ENCODE measurements around the gene GYPC. TPM values are rescaled to one million over a fixed set of nuclear protein-coding genes. Genes with fewer than 3 reads are reported as not detected.

The GYPC gene
- total RNA-seq, 1 experiment from 2014 or later: 60.9 TPM

DNA sequence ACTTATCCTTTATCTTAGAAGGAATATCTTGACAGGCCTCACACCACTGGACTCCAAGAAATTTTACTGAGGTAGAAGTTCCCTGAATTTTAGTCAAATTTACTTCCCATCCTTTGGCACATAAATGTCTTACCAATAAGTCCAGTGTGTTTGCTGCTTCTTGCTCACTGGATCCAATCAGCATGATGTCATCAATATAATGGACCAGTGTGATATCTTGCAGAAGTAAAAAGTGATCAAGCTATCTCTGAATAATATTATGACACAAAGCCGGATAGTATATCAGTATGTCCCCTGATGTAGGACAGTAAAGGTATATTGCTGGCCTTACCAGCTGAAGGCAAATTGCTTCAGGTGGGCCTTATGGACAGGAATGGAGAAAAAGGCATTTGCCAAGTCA lies 6.9 kb upstream of the GYPC start:
- DNase-seq (ENCODE audit: low read depth): no peak

DNA sequence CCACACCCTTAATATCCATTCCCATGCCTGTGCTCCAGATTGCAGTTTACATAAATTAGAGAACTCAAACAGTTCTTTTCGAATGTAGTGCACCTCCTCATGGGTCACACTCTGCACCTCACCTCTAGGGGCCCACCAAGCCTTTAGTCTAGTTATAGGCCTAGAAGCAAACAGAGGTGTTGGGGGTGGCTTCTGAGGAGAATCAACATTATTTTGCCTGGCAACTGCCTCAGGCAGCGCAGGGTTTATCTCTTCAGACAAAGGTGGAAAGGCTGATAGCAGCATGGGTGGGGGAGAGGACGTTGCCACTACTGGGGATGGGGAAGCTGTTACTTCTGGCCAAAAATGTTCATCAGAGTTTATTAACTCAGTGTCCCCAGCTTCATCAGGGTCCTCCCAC lies 5.0 kb upstream of the GYPC start:
- DNase-seq (ENCODE audit: low read depth): no peak

DNA sequence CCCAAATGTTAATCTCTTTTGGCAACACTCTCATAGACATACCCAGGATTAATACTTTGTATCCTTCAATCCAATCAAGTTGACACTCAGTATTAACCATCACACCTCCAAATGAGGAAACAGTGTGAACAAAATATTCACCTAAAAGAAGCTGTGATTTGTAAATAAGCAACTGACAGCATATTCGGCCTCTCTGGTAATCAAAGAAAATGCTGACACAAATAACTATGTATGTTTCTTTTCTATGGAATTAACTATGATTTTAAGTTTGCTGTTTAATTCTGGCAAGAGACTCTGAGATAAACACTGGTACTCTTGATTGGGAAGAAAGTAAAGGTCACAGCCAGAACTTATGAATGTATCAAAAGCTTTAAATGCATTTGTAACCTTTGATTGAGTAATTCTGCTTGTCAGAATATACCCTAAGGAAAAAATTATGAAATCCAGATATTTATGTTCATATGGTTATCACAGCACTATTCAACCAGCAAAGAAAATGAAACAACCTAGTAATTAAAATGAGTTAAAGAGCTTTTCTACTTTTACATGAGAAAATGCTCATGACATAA lies 3.6 kb upstream of the GYPC start:
- no peak for DNase-seq (ENCODE audit: low read depth)

DNA sequence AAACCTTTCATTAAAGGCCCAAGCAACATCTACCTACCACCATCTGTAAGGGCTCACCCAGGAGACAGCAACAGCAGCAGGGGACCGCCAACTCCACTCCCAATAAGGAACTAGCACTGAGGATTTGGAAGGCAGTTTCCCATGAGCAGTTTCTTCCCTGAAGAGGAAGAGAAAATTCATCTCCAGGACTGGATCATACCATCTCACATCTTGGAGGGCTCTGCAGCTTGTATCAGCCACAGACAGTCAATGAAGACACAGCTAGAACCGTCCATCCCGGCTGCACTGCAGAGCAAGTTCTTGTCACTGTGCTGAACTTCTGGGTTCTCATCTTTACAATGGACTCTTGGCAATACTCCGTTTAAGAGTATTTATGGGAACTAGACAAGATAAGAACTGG lies 2.8 kb upstream of the GYPC start:
- DNase-seq (ENCODE audit: low read depth): no peak

DNA sequence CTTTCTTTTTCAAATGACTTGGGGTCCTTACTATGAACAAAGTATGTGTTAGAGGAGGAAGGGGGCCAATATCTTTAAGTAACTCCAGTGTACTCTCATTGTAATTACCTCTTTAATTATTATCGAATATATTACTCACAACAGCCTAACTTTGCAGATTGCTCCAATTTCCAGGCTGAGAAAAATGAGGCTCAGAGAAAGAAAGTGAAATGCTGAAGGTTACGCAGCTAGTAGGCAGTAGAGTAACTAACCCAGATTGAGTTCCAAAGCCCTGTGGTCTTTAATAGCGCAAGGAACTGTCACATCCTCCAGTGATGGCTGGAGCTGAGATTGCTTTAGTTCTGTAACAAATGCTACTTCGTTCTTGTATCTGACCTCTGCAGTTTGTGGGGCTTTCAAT lies 2.2 kb upstream of the GYPC start:
- DNase-seq (ENCODE audit: low read depth): no peak

DNA sequence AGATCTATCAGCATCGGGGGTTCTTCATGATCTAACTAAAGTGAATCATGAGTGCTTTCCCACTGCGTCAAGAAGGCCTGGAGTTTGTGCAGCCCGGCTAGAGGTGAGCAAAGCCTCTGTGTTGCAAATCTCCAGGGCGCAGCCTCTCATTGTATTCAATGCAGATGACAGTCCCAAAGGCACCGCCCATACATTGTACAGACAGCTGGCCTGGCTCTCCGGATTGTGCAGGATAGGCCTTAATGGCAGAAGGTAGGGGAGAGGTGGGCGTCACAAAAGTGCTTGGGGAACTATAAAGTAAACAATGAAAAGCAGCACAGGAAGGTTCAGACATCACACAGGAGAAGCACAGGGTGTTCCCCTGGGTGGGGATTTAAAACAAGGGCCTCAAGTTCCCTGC lies 907 bp upstream of the GYPC start:
- no peak for DNase-seq (ENCODE audit: low read depth)

DNA sequence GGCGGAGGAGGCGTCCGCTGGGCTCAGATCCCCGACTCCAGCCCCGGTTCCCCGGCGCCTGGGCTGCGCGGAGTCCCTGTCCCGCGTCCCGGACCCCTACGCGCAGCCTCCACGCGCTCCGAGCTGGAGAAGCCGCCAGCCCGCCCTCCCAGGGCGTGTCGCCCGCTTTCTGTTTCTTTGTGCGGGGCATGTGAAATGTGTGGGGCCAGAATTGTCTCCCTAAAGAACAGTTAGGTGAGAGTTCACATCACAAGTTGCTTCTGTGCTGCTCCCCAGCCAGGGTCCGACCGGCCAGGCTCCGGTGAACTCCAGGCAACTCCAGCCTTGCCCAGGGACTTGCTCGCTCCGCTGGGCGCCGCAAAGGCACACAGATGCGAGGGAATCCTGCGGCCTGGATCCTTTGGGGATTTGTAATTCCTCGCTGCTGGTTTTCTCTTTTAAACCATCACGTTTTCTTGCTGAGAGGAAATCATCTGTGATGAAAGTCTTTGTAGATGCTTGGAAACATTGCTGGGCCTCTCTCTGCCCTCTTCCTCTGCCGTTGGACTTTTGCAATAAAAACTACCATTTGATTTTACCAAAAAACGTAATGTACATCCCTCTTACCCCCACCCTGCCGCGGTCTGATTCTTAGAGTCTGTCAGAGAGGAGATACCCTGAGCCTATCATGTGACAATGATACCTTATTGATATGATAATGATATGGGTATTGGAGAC lies 631 bp downstream of the GYPC start:
- peak; percentile 44 for DNase-seq (ENCODE audit: low read depth)

DNA sequence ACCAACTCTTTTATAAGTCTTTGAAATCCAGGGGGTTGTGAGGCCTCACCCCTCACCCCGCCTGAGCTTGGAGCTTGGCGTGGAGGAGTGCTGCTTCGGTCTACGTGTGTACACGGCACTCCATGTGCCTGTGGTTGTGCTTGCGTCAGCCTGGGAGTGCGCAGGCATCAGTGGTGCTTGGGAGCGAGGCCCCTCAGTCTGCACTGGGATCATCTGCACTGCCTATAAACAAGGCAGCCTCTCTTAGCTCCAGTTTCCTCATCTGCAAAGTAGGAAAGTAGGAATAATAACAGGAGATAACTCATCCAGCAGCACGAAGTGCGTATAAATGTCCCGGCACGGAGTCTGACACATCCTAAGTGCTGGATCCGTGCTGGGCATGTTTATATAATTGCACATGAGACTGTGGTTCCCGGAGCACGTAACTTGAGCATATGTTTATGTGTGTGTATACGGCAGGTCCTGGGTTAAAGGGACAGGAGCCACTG lies 1.2 kb downstream of the GYPC start:
- DNase-seq (ENCODE audit: low read depth): peak; percentile 91

DNA sequence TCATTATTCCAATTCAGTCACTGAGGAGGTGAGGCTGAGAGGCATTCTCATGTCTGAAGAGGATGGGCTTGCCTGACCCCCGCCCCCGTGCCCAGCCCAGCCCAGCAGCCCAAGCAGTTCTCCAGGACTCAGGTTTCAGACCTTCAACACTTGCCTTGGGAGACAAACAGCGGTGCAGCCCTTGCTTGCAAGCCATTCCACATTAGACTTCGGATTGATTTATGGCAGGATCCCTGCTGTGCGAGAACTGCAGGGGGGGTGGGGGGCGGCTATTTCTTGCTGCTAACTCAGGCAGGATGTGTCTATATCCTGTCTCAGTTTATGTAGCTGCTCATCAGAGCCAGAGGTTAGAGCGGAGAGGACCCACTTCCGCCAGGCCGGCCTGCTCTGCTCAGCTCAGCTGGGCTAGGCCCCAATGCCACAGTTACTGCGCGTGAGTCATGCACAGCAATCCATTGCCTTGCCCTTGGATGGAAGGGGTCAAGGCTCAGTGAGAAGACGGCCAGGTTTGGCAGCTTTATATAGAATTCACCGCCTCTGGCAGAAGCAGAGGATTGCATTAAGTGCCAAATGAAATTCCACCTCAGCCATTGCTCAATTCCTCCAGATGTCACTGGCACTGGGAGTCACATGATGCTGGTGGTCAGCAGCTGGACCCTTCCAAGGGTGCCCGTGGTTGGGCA lies 1.8 kb downstream of the GYPC start:
- DNase-seq (ENCODE audit: low read depth): peak; percentile 97

DNA sequence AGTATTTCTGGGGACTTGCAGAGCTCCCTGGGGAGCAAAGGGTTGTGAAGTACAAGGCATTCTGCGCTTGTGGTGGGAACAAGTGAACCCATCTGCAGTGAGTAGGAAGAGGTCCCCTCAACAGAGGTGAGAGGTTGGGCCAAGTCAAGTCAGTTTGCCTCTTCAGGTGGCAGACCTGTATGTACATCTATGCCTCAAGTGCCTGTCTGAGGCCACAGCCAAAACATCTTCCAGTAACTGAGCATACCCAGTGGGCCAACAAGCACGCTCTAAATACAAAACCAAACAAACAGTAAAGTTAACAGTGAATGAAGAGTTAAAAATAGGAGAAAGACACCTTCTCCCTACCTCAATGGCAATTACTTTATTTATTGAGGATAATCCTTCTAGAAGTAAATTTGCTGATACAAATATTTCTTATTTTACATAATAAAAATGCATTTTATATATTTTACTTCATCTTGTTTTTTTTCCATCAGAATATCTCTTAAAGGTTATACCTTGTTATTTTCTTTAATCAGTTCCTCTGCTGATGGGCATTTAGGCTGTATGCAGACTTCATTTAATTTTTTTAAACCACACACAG lies 2.5 kb downstream of the GYPC start:
- DNase-seq (ENCODE audit: low read depth): no peak

DNA sequence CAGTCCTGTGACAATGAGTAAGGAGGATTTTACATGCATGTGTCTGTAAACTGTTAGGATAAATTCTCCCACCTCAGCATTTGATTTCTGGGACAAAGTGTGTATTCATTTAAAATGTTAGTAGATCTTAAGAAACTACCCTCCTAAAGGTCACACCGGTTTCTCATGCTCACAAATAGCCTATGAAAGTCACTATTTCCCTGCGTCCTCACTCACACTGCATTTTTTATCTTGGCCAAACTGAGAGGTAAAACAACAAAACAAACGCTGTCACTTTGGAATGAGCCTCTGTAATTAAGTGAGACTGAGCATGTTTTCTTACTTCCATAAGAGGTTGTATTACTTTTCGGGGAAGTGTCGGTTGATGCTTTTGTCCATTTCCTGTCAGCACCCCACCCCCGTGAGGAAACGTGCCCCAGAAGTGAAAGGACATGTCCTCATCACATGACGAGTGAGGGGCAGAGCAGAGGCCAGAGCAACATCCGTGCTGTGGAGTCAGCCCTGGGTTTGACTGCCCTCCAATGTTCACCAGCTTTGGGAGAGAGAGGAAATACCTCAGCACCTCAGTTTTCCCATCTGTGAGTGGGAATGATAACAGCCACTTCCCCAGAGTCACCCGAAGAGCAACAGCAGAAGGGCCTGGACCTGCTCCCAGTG lies 3.1 kb downstream of the GYPC start:
- peak; percentile 53 for DNase-seq (ENCODE audit: low read depth)

DNA sequence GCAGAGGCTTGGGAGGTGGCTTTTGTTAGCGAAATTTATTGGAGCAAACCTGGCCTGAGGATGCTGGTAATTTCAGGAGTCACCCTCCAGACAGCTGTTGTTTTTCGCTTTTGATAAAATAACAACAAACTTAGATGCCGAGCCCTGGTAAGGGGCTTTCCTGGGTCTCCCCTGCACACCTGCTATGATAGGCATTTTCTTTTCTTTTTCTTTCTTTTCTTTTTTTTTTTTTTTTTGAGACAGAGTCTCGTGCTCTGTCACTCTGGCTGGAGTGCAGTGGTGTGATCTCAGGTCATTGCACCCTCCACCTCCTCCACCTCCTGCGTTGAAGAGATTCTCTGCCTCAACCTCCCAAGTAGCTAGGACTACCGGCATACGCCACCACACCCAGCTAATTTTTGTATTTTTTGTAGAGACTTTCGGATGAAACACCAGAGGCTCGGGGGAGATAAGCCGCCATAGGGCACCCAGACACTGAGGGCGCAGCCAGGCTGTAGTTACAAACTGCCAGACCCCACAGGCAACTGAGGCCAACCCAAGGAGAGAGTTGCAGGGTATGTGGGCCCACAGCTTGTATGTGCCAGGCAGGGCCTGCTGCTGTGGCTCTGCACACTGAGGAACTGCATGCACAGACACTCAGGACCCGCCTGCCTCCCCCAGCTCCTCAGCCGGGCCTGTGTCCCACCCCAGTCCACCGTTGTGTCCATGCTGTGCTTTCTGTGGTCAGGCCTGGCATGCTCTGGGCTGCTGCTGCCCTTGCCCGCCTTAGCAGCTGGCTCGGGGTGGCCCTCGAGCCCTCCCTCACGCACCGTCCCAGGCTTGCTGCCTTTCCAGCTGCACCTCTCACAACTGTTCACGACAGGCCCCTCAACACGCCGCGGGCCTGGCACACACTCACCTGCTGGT lies 3.9 kb downstream of the GYPC start:
- DNase-seq (ENCODE audit: low read depth): no peak

DNA sequence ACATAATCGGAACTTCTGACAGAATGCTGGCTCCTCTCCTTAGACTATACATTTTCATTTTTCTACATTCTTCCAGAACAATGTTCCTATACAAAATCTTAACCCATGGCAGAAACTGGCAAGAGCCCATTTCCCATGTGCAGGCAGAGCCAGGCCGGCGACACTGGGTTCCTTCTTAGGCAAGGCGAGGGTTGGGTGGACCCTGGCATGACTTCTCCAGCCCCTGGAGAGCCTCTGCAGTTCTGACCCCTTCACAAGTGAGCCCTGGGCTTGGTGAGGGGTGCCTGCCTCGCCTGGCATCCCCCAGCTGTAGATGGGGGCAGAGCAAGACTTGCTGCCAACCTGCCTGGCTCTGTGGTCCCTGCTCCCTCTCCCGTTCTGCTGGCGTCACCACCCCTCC lies 5.0 kb downstream of the GYPC start:
- DNase-seq (ENCODE audit: low read depth): no peak

DNA sequence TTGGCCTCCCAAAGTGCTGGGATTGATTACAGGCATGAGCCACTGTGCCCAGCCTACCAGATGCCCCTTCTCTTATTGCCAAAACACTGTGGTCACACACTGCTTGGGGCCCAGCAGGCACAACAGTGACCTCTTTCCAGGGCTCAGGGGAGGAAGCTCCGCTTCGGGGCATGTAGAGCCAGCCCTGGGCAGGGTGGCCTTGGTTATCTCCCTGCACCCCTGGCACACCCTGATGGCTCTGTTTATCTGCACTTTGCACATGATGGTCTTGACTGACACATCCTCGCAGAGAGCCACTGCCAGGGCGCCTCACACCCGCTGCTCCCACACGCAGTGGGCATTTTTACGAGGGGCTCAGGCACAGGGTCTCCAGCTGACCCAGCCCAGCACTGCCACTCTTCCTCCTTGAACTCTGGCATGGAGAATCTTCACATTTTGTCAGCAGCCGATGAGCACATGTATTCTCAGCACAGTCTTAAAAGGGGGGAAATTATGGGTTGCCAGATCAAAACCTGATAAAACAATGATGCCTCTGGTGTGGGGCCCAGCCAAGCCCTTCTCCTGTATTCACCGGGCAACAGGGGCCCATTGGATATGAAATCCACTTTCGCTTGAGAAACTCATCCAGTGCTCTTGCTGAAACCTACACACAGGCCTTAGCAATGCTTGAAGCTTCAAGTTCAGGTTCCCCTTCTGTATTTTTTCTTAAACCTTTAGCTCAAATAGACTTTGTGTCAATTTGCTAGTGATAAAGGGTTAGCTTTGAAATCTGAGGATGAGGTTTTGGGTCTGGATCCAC lies 5.9 kb downstream of the GYPC start:
- DNase-seq (ENCODE audit: low read depth): no peak

DNA sequence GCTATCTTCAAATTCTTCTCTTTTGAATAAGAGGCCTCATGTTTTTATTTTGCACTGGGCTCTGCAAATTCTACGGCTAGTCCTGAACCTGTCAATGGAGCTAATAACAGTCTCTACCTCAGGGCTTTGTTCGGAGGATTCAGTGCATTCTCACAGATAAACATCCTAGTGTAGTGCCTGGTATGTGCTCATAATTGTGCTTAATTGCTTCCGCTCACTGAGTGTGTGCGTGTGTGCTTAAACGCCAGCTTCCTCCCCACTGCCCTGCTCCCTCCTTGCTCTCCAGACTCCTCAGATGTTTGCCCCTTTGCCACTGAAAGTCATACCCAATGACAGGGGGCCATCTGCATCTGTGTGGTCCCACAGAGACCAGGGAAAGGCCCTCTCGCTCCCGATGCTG lies 6.7 kb downstream of the GYPC start:
- no peak for DNase-seq (ENCODE audit: low read depth)

DNA sequence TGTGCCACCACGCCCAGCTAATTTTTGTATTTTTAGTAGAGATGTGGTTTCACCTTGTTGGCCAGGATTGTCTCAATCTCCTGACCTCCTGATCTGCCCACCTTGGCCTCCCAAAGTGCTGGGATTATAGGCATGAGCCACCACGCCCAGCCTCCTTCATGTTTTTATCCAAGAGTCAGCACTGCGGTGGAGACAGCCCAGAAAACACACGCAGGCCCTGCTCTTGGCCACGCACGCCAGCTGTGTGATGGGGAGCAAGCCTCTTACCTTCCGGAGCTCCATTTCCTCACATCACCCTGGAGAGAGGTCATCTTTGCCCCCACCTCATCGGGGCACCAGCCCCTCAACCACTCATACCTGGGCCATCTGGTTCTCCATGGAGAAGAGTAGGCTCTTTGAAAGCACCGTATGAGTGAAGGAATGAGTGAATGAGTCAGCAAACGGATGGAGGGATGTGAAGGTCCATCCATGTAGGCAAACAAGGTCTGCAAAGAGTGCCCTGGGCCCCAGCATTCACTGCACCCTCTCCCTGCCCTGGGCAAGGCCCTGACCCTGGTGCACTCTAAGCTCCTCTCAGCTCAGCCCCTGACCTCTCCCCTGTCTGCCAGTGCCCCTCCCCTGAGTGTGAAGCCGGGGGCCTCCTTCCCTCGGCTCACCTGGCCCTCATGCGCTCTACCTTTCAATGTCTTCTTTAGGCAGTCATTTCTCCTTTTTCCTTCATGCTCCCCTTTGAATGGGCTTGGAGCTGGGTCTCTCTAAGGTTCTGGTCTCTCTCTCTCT lies 7.4 kb downstream of the GYPC start:
- DNase-seq (ENCODE audit: low read depth): no peak

DNA sequence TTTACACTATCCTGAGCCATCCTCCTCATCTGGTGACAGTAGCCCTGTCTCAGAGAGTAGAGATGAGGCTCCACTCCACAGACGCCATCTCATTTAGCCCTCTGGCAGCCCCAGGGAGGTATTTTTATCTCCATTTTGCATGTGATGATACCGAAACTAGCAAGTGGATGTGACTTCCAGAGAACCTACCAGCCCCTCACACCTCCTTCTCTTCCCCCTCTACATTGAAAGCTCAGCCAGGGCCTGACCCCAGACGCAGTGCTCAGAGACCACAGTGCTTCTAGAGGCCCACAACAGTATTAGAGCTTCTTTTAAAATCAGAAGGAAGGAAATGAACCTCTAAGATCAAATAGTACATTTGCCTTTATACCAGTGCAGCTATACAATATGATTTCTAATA lies 8.3 kb downstream of the GYPC start:
- no peak for DNase-seq (ENCODE audit: low read depth)

DNA sequence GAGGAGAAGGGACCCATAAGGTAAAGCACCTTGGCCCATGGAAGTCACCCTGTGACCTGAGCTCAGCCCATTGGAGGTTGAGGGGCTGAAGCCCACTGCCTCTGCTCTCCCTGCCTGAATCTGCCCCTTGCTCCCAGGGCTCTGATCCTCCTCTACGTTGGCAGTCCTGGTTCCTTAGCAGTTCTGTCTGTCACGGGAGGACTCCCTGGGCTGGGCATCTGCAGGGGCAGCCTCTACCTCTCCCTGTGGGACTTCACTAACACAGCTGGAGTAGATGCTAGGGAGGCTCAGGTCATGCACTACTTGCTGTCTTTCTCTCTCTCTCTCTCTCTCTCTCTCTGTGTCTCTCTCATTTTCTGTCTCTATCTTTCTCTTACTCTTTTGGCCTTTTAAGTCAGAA lies 8.7 kb downstream of the GYPC start:
- no peak for DNase-seq (ENCODE audit: low read depth)

DNA sequence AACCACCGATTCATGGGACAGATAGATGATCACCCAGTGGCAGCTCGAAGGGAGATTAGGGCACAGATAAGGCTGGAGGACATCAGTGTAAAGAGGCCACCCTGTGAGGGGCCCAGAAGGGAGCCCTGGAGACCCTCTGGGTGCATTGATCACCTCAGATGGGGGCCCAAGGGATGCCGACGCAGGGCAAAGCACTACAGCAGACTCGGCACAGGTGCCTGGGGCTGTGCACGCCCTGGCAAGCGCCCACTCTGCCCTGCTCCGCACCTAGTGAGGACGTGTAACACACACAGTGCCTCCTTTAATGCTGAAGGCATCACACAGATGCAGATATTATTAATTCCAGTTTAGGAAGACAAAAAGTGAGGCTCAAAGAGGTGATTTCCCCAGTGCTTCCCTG lies 9.5 kb downstream of the GYPC start:
- DNase-seq (ENCODE audit: low read depth): no peak
